Activated naive CD4-positive, alpha-beta T cell treated with anti-CD3 and anti-CD28 coated beads, Interleukin-2, amount 50 U/mL, for 16 hours (primary cell): ENCODE results near the gene ETV3.
"Not testable (repeated sequence)": the region's sequence is repeated elsewhere in the genome, so short reads cannot be mapped to it uniquely, and the experiment has no call there.

Experiments
- DNase-seq: peaks from one replicate; pipeline ENCODE4 v3.0.0-alpha.2; 2020

The ETV3 gene

GRCh38 chr1:157111396-157112165 is 26.6 kb downstream of the ETV3 start:
- no peak for DNase-seq

- DNase-seq: no peak
Measured at GRCh38 chr1:157110686-157111085, 27.5 kb downstream of the ETV3 start.

GRCh38 chr1:157110003-157110402 is 28.2 kb downstream of the ETV3 start:
- no peak for DNase-seq

- no peak for DNase-seq
Measured at GRCh38 chr1:157108448-157108847, 29.7 kb downstream of the ETV3 start.

GRCh38 chr1:157107702-157108101 is 30.5 kb downstream of the ETV3 start:
- DNase-seq: no peak

GRCh38 chr1:157106813-157107189 is 31.4 kb downstream of the ETV3 start:
- no peak for DNase-seq

- DNase-seq: no peak
Measured at GRCh38 chr1:157105988-157106812, 32.0 kb downstream of the ETV3 start.

GRCh38 chr1:157105298-157105987 is 32.8 kb downstream of the ETV3 start:
- DNase-seq: no peak

- DNase-seq: no peak
Measured at GRCh38 chr1:157104598-157105293, 33.4 kb downstream of the ETV3 start.

GRCh38 chr1:157103268-157103667 is 34.9 kb downstream of the ETV3 start:
- DNase-seq: no peak

- no peak for DNase-seq
Measured at GRCh38 chr1:157101149-157101548, 37.0 kb downstream of the ETV3 start.

GRCh38 chr1:157099633-157100009 is 38.6 kb downstream of the ETV3 start, which contains the start of gene ETV3L:
ETV3L (minus strand) TSS chr1:157099808; CDS start chr1:157099523, 285 bp downstream.
- no peak for DNase-seq

GRCh38 chr1:157098987-157099632 is 39.1 kb downstream of the ETV3 start:
- DNase-seq: not testable (repeated sequence)

GRCh38 chr1:157098519-157098918 is 39.7 kb downstream of the ETV3 start:
- no peak for DNase-seq

GRCh38 chr1:157097692-157098091 is 40.5 kb downstream of the ETV3 start:
- DNase-seq: no peak

- DNase-seq: no peak
Measured at GRCh38 chr1:157096881-157097280, 41.3 kb downstream of the ETV3 start.

GRCh38 chr1:157095551-157095950 is 42.6 kb downstream of the ETV3 start:
- no peak for DNase-seq

GRCh38 chr1:157095091-157095490 is 43.1 kb downstream of the ETV3 start:
- no peak for DNase-seq

- no peak for DNase-seq
Measured at GRCh38 chr1:157092831-157093230, 45.4 kb downstream of the ETV3 start.

GRCh38 chr1:157091668-157092273 is 46.4 kb downstream of the ETV3 start:
- DNase-seq: no peak

GRCh38 chr1:157091186-157091585 is 47.0 kb downstream of the ETV3 start:
- no peak for DNase-seq

GRCh38 chr1:157090771-157091170 is 47.4 kb downstream of the ETV3 start:
- DNase-seq: no peak
